Panc1 (cell line): ENCODE results near the gene BLOC1S3.

Source experiments
- CTCF ChIP-seq: fragments of 450-650 bp; IDR thresholded peaks from 2 replicates; pipeline ENCODE4 v1.5.1; 2017; ENCODE audit warnings: mild to moderate bottlenecking
- POLR2AphosphoS5 ChIP-seq: IDR thresholded peaks from 2 replicates; pipeline ENCODE4 v1.6.1; 2012; ENCODE audit warnings: mild to moderate bottlenecking, low read depth, low read length, moderate library complexity
- REST ChIP-seq, 2 experiments: IDR thresholded peaks; 2 replicates each; pipeline ENCODE4 v1.6.1; 2011 to 2012; ENCODE audit warnings: low read depth in 2 of 2, control low read depth in 1 of 2, low read length in 1 of 2, mild to moderate bottlenecking in 1 of 2, moderate library complexity in 1 of 2; ENCODE audit not compliant: insufficient read depth in 1 of 2
- SIN3A ChIP-seq: IDR thresholded peaks from 2 replicates; pipeline ENCODE4 v1.6.1; 2012; ENCODE audit warnings: low read depth, mild to moderate bottlenecking, low read length, moderate library complexity, borderline replicate concordance; ENCODE audit not compliant: insufficient read depth
- TCF7L2 ChIP-seq: IDR thresholded peaks from 2 replicates; pipeline ENCODE4 v1.6.1; 2011; ENCODE audit warnings: mild to moderate bottlenecking, low read depth, low read length, inconsistent platforms

GRCh38 chr19:45218911-45219743 lies 40.5 kb downstream of the BLOC1S3 start:
- TF ChIP-seq CTCF (no peak), TCF7L2 (no peak), POLR2AphosphoS5 (no peak), REST (IDR thresholded peaks at IDR 0.05; ENCODE audit: insufficient read depth in 1 of 2, low read depth in 2 of 2, low read length in 1 of 2) (no peak), SIN3A (no peak)
